ENCODE results near the gene GPATCH2.

GRCh38 chr1:217425422-217425821 is 205.5 kb downstream of the GPATCH2 start:
- TF ChIP-seq CTCF (conservative IDR thresholded peaks at IDR 0.05 in 1 of 2, IDR thresholded peaks at IDR 0.05 in 1 of 2; ENCODE audit: extremely low read depth in 1 of 2, insufficient read depth in 1 of 2, low read depth in 1 of 2, low read length in 2 of 2) (no peak), EZH2 (IDR thresholded peaks at IDR 0.05; ENCODE audit: borderline replicate concordance, low read length) (no peak)

Data from mammary epithelial cell (primary cell).